Amygdala (tissue), 56 donors: Measurements from ENCODE around the gene DNAAF2.
A peak's percentile ranks its signal among the peaks of the same experiment; 100 is the strongest.
"Not testable (repeated sequence)": the region's sequence is repeated elsewhere in the genome, so short reads cannot be mapped to it uniquely, and the experiment has no call there.

ENCODE experiments used
- DNase-seq, 56 donors: peaks; one replicate each; lab custom pipeline; 2025; lab: John Stamatoyannopoulos, UW

DNAAF2 gene

GRCh38 chr14:49585803-49586672, 49.0 kb downstream of the DNAAF2 start, which contains the start of gene RPS29:
RPS29 (minus strand) TSS chr14:49586380; CDS start chr14:49586346, 34 bp downstream.
- peak; percentile 48 to 99 (median 93) for DNase-seq

GRCh38 chr14:49584981-49585640, 49.9 kb downstream of the DNAAF2 start:
- DNase-seq: not testable (repeated sequence)

- DNase-seq: no peak
Measured at GRCh38 chr14:49584058-49584457, 51.0 kb downstream of the DNAAF2 start.

- no peak for DNase-seq
Measured at GRCh38 chr14:49583629-49584028, 51.4 kb downstream of the DNAAF2 start.

GRCh38 chr14:49582113-49582977, 52.7 kb downstream of the DNAAF2 start:
- DNase-seq: no peak

GRCh38 chr14:49581209-49582112, 53.6 kb downstream of the DNAAF2 start:
- no peak for DNase-seq

GRCh38 chr14:49579841-49580240, 55.2 kb downstream of the DNAAF2 start:
- DNase-seq: no peak

GRCh38 chr14:49578141-49578540, 56.9 kb downstream of the DNAAF2 start:
- DNase-seq: no peak
